HepG2 (cell line): Measurements from ENCODE around the gene COMMD4. TPM values are rescaled to one million over a fixed set of nuclear protein-coding genes. Genes with fewer than 3 reads are reported as not detected.

Source experiments
- ATAC-seq: fragments of 200-7000 bp; cut with Tn5 transposase; 3 replicates; pipeline ENCODE4 v1.9.1; 2020; ENCODE audit warnings: mild to moderate bottlenecking, moderate library complexity
- BruUV-seq: library from RNA; stranded (reverse); fragments of 400-500 nt; replicated peaks from 2 replicates; lab custom pipeline; 2021; lab: Mats Ljungman, UMichigan
- CTCF ChIA-PET: fragments of 300-600 bp; formaldehyde crosslinking; extraction: SDS; loops from one replicate; lab custom pipeline; 2021; ENCODE audit warnings: low total read pairs, inconsistent platforms, low intra/inter-chr PET ratio; lab: Yijun Ruan, JAX
- POLR2A ChIA-PET: fragments of 350-600 bp; sonication (Branson Sonifier 250); formaldehyde crosslinking; loops from one replicate; lab custom pipeline; 2020; ENCODE audit warnings: antibody characterized with exemption, inconsistent platforms; lab: Yijun Ruan, JAX
- DNase-seq: peaks from one replicate; pipeline ENCODE4 v3.0.0-alpha.2; 2015; ENCODE audit warnings: low spot score
- FAIRE-seq: peaks from 3 replicates; lab custom pipeline; 2011; peaks lifted over from hg19 to GRCh38; lab: Jason Lieb, UNC
- H2AFZ ChIP-seq: one replicate; pipeline ENCODE4 v1.6.1; 2011; ENCODE audit warnings: low read length, inconsistent platforms
- H3K27ac ChIP-seq: fragments of 300-600 bp; 3 replicates; pipeline ENCODE4 v1.8.0; 2011; ENCODE audit warnings: mixed run types, mild to moderate bottlenecking, mixed read lengths, low read length, inconsistent platforms; ENCODE audit not compliant: insufficient read depth; ENCODE audit errors: extremely low read length
- H3K27me3 ChIP-seq, 2 experiments: fragments of 200-600 bp in 1 of 2; 2 replicates in 1 of 2; 3 replicates in 1 of 2; pipeline versions ENCODE4 v1.6.0 to v1.8.0; 2011; ENCODE audit warnings: low read length in 2 of 2, mild to moderate bottlenecking in 2 of 2, moderate library complexity in 2 of 2, inconsistent platforms in 1 of 2; ENCODE audit not compliant: insufficient read depth in 2 of 2, control insufficient read depth in 1 of 2
- H3K36me3 ChIP-seq, 2 experiments: fragments of 200-600 bp in 1 of 2; replicated peaks in 1 of 2; 2 replicates in 1 of 2; 3 replicates in 1 of 2; pipeline versions ENCODE4 v1.5.1 to v1.8.0; 2011; ENCODE audit warnings: low read length in 2 of 2, inconsistent platforms in 1 of 2; ENCODE audit not compliant: insufficient read depth in 2 of 2, control insufficient read depth in 1 of 2
- H3K4me1 ChIP-seq: 2 replicates; pipeline ENCODE4 v1.5.1; 2012; ENCODE audit warnings: low read length, inconsistent platforms; ENCODE audit not compliant: insufficient read depth
- H3K4me2 ChIP-seq: 2 replicates; pipeline ENCODE4 v1.6.0; 2011; ENCODE audit warnings: low read depth, low read length, inconsistent platforms
- H3K4me3 ChIP-seq, 3 experiments: fragments of 200-600 bp in 1 of 3; sonication (generic), shearing (Covaris generic) in 1 of 3; replicated peaks in 1 of 3; 2 replicates each; pipeline ENCODE4 v1.5.1; 2011 to 2016; ENCODE audit warnings: low read length in 3 of 3, inconsistent platforms in 2 of 3, low read depth in 2 of 3, mild to moderate bottlenecking in 2 of 3, control low read depth in 1 of 3, mixed read lengths in 1 of 3; ENCODE audit not compliant: insufficient read depth in 1 of 3
- H3K79me2 ChIP-seq: one replicate; pipeline ENCODE4 v1.6.1; 2011; ENCODE audit warnings: low read length, inconsistent platforms; ENCODE audit not compliant: insufficient read depth
- H3K9ac ChIP-seq: 2 replicates; pipeline ENCODE4 v1.6.0; 2011; ENCODE audit warnings: mild to moderate bottlenecking, low read depth, low read length, inconsistent platforms; ENCODE audit not compliant: insufficient read depth
- H3K9me3 ChIP-seq: 2 replicates; pipeline ENCODE4 v1.5.1; 2012; ENCODE audit warnings: mild to moderate bottlenecking, low read length
- H4K20me1 ChIP-seq: 2 replicates; pipeline ENCODE4 v1.6.0; 2011; ENCODE audit warnings: inconsistent platforms, mild to moderate bottlenecking, low read length, moderate library complexity; ENCODE audit not compliant: insufficient read depth
- AGO2 ChIP-seq: fragments of 200-400 bp; formaldehyde crosslinking; optimal IDR thresholded peaks from 2 replicates; pipeline ENCODE3; 2017; ENCODE audit warnings: mild to moderate bottlenecking, low read depth, low read length, moderate library complexity
- HNRNPK ChIP-seq: fragments of 200-400 bp; formaldehyde crosslinking; IDR thresholded peaks from 2 replicates; pipeline ENCODE4 v1.6.1; 2018; ENCODE audit warnings: low read length, low read depth, moderate library complexity, mild to moderate bottlenecking; ENCODE audit not compliant: poor library complexity, severe bottlenecking
- HOXA9 ChIP-seq: sonication (generic); formaldehyde crosslinking; IDR thresholded peaks from 2 replicates; pipeline ENCODE4 v1.8.1; 2022; ENCODE audit warnings: missing genetic modification reagents, mild to moderate bottlenecking, moderate library complexity, borderline replicate concordance
- WGBS: methylation state at CpG from one replicate; pipeline ENCODE4 v1.1.6; 2017; ENCODE audit warnings: low lambda C conversion rate; 5-methylcytosine and 5-hydroxymethylcytosine counted together
- in situ Hi-C: cut with HindIII; loops from 2 replicates; pipeline ENCODE4 v1.10.0; 2017; ENCODE audit warnings: low pct_unique_long_range_greater_than_20kb; ENCODE audit not compliant: extremely low pct_ligation_motif_present
- intact Hi-C: fragments of 100-400 bp; cut with micrococcal nuclease; formaldehyde crosslinking; loops from one replicate; pipeline ENCODE4 v1.10.0; 2022; ENCODE audit not compliant: unreplicated experiment
- polyA plus RNA-seq, 8 experiments: library from polyadenylated mRNA; depleted of rRNA in 3 of 8; stranded (reverse) in 7 of 8; unstranded in 1 of 8; fragments of >200 nt; fragmentation: Illumina TruSeq in 4 of 8; extraction: Trizol in 4 of 8; gene quantifications; 2 replicates each; pipeline versions ENCODE4 v1.2.1 to v1.2.3, GENCODE V29; 2011 to 2016; ENCODE audit warnings: low read depth in 4 of 8, missing spikeins in 1 of 8, mixed read lengths in 1 of 8; ENCODE audit not compliant: insufficient read depth in 1 of 8
- total RNA-seq, 5 experiments: library from RNA; depleted of rRNA; stranded (reverse); fragments of >200 nt; fragmentation: Illumina TruSeq; extraction: Trizol; gene quantifications; 2 replicates each; pipeline ENCODE4 v1.2.3, GENCODE V29; 2016; ENCODE audit warnings: low read depth in 1 of 5

Gene COMMD4
- total and polyA plus RNA-seq, 2 of the 13 experiments (the other 11 are each of a cell fraction or from before 2014, with no cell fraction given) = 45.8 to 89.9 TPM

- DNase-seq = no peak
- in situ Hi-C loops (no loop called here), intact Hi-C loops (no loop called here)
- POLR2A ChIA-PET = interaction anchor here (0.7 kb wide), 1 partner anchor 12 kb away, joined by 4 read pairs; no protein-coding TSS in a partner anchor
- BruUV-seq = no TSS peak
- peaks cover 10% of the 10 kb centered on the region for H3K4me1 ChIP-seq
- no peaks in the 10 kb centered on the region for H3K9me3 ChIP-seq
- no peaks in the 10 kb centered on the region for H3K27me3 ChIP-seq
- WGBS = 94% methylated on average over 7 of the region's 17 CpGs
- H3K79me2 ChIP-seq = no peaks in the 10 kb centered on the region
- no peaks in the 10 kb centered on the region for H4K20me1 ChIP-seq
- TF ChIP-seq HNRNPK (no peak), AGO2 (peak; percentile 54)
- no peak overlapping the region for H3K4me2 ChIP-seq
- no peak overlapping the region for H3K27ac ChIP-seq
- CTCF ChIA-PET = no interaction called here
- no peak overlapping the region for H3K4me3 ChIP-seq
- peaks cover 14 to 27% of the 10 kb centered on the region in 2 experiments; a peak in 3 of 5 replicates for H3K36me3 ChIP-seq
- FAIRE-seq = no peak
- no peak for ATAC-seq
- H3K9ac ChIP-seq = no peak overlapping the region
- no peak overlapping the region for H2AFZ ChIP-seq
Measured at GRCh38 chr15:75357976-75358673, 22.3 kb downstream of the COMMD4 start.

- CTCF ChIA-PET = no interaction called here
- no peak overlapping the region for H3K27ac ChIP-seq
Measured at GRCh38 chr15:75358771-75359536, 23.1 kb downstream of the COMMD4 start.

More at GRCh38 chr15:75358771-75359536, 23.1 kb downstream of the COMMD4 start:
- 94% methylated on average over 5 of the region's 10 CpGs for WGBS
- ATAC-seq (no peak), FAIRE-seq (no peak), DNase-seq (no peak)
- H3K36me3 ChIP-seq = peaks cover 14 to 27% of the 10 kb centered on the region in 2 experiments; a peak in 4 of 5 replicates
- H4K20me1 ChIP-seq = no peaks in the 10 kb centered on the region
- no peak overlapping the region for H3K9ac ChIP-seq
- TF ChIP-seq AGO2 = peak; percentile 21
- TF ChIP-seq HOXA9 (CRISPR knock-in tag) = no peak
- H3K9me3 ChIP-seq = no peaks in the 10 kb centered on the region
- H3K27me3 ChIP-seq = no peaks in the 10 kb centered on the region
- intact Hi-C loops (no loop called here), in situ Hi-C loops (no loop called here)
- no peak overlapping the region for H3K4me2 ChIP-seq
- H3K79me2 ChIP-seq = no peaks in the 10 kb centered on the region
- POLR2A ChIA-PET = interaction anchor here (2.1 kb wide), 1 partner anchor 10 kb away, joined by 10 read pairs; the partner anchor contains the start of gene MAN2C1
- no TSS peak for BruUV-seq
- no peak overlapping the region for H3K4me3 ChIP-seq
- H3K4me1 ChIP-seq = peaks cover 2% of the 10 kb centered on the region
- H2AFZ ChIP-seq = no peak overlapping the region
